Measurements from ENCODE around the gene ITCH.

The ITCH gene

DNA sequence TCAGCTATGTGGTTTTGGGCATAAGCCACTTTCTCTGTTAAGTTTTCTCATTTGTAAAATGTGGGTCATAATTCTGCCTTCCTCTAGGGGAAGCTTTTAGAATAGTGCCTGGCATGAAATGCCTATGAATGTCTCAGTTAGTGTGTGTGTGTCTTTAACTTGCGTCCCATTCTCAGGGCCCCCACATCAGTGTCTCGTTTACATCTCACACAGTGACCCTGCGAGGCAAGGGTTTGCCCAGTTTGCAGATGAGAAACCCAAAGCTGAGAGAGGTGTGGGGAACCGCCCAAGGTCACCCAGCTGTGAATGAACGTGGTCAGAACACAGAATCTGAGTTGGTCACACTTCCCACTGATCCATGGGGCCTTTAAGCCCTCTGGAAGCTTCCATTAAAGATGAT, 167.3 kb downstream of the ITCH start:
- H3K27ac ChIP-seq = no peak overlapping the region
- TF ChIP-seq, protein P1, sequence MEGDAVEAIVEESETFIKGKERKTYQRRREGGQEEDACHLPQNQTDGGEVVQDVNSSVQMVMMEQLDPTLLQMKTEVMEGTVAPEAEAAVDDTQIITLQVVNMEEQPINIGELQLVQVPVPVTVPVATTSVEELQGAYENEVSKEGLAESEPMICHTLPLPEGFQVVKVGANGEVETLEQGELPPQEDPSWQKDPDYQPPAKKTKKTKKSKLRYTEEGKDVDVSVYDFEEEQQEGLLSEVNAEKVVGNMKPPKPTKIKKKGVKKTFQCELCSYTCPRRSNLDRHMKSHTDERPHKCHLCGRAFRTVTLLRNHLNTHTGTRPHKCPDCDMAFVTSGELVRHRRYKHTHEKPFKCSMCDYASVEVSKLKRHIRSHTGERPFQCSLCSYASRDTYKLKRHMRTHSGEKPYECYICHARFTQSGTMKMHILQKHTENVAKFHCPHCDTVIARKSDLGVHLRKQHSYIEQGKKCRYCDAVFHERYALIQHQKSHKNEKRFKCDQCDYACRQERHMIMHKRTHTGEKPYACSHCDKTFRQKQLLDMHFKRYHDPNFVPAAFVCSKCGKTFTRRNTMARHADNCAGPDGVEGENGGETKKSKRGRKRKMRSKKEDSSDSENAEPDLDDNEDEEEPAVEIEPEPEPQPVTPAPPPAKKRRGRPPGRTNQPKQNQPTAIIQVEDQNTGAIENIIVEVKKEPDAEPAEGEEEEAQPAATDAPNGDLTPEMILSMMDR (conservative IDR thresholded peaks at IDR 0.05) = no peak

DNA sequence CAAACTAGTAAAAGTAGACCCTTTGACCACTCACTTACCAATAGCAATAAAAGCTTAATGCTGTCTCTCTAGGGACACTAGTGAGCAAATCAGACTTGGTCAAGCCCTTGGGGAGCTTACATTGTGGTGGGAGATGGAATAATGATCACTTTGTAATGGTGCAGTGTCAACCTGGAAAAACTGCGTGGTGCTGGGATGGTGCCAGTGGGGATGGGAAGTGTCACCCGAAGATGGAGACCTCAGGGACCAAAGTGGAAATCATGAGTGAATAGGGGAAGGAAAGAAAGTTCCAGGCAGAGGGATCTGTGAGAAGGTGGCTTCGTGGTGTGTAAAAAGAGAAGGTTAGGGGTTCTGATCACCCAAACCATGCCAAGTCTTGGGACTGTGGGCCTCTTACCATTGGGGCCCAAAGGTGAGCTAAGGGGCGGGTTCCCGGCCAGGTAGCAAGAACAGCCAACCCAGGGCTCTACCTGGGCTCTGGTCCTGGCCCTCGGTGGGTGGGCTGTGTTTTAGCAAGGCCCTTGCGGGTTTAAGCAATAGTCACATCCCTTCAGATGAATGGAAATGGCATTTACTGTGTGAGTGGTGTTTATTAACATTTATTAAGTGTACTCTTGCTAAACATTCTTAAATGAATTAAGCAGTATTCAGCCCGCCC, 168.7 kb downstream of the ITCH start:
- TF ChIP-seq, protein P1 (conservative IDR thresholded peaks at IDR 0.05) = no peak
- TF ChIP-seq ZFX (IDR thresholded peaks at IDR 0.05) = no peak
- H3K27ac ChIP-seq = no peak overlapping the region

DNA sequence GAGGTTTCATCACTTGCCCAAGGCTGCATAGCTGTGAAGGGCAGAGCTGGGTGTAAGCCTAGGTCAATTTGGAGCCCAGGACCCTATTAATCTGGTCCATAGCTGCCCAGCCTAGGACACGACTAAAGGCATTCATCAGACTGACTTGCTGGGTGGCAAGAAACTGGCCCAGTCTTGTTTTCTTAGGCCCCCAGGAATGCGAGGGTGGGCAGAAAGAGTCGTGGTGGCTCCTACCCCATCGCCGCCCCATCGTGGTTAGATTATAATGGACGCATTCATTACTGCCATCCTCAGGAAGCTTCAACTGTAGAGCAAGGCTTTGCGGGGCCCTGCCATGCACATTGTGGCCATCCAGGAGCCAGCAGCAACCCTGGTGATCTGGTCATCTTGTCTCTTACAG, 169.2 kb downstream of the ITCH start:
- no peak overlapping the region for H3K27ac ChIP-seq
- TF ChIP-seq ZFX (IDR thresholded peaks at IDR 0.05) = no peak
- TF ChIP-seq, protein P1 (conservative IDR thresholded peaks at IDR 0.05) = no peak

DNA sequence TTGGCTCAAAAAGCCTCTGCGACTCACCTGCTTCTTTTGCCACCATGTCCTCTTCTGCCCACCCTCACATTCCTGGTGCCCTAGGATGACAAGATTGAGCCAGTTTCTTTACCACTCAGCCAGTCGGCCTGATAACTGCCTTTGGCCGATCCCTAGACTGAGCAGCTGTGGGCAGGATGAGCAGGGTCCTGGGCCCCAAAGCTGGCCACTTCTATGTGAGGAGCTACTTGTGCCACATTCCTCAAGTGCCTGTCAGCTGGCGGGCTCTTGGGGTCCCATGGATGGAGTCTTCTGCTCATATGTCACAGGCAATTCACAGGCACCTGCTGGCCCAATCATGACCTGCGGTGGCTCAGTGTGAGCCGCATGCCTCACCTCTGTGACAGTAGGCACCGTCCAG, 169.7 kb downstream of the ITCH start:
- no peak for TF ChIP-seq ZFX (IDR thresholded peaks at IDR 0.05)
- TF ChIP-seq, protein P1 (conservative IDR thresholded peaks at IDR 0.05) = no peak
- H3K27ac ChIP-seq = no peak overlapping the region

DNA sequence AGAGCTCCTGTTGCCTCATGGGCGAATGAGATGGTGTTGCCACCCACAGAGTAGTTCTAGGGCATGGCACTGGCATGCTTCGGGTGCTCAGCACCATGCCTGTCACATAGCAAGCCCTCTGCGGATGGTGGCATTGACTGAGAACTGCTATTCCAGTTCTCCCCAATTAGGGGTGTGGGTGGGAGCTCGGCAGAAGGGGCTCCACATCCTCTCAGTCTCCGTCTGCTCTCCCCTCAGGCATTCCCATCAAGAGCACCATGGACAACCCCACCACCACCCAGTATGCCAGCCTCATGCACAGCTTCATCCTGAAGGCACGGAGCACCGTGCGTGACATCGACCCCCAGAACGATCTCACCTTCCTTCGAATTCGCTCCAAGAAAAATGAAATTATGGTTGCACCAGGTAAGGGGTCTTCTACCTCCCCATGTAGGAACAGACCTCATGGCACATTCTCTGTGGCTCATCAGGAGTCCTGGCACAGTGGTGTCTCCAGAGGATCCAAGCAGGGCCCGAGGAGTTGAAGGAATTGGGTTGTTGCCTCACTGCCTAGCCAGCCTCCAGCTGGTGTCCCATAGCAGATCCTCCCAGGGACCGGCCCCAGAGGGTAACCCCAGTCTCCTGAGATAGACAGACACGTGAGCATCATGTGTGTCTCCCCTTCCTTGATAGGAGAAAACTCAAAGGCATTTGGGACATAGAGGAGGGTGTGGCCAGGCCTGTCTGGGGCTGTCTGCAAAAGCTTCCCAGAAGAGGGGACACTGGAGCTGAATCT, 171.5 kb downstream of the ITCH start:
- no peak overlapping the region for H3K27ac ChIP-seq
- TF ChIP-seq, protein P1 (conservative IDR thresholded peaks at IDR 0.05) = no peak
- no peak for TF ChIP-seq ZFX (IDR thresholded peaks at IDR 0.05)

DNA sequence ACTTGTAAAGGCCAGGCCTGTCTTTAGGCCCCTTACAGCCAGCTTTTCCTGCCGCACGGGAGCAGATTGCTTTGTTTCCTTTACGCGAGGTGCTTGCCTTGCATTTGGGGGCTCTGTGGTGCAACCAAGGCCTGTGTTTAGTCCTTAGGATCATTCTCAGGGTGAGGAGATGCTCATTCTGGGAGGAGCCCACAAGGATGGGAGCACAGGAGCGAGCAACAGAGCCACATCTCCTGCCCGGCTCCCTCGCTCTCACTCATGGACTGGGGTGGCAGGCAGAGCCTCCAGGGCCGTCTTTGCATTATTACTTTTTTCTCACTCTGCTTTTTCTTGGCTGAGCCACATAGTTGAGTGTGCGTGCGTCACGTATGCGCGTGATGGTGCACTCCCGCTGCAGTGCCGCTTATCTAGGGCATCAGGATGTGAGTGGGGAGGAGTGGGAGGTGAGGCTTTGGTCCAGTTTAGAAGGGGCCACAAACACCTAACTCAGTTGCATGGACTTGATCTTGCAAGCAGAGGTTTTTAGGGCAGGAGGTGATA, 172.3 kb downstream of the ITCH start:
- H3K27ac ChIP-seq = no peak overlapping the region
- TF ChIP-seq, protein P1 (conservative IDR thresholded peaks at IDR 0.05) = no peak
- no peak for TF ChIP-seq ZFX (IDR thresholded peaks at IDR 0.05)

DNA sequence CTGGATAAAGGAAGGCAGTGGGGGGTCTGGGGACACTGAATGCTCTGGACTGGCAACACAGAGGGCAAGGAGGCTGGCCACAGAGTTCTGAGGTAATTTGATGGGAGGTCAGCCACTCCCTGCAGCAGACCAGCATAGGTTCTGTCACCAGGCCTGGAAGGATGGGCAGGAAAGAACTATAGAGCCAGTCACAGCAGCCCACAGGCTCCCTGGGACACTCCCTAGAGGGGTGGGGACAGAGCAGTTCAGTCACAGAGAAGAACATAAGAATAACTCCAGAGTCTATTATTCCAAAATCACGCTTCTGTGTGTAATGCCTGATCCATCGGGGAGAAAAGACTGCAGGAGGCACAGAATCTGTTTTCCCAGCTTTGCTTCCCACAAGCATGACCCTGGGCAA, 172.8 kb downstream of the ITCH start:
- H3K27ac ChIP-seq = no peak overlapping the region
- TF ChIP-seq, protein P1 (conservative IDR thresholded peaks at IDR 0.05) = no peak
- no peak for TF ChIP-seq ZFX (IDR thresholded peaks at IDR 0.05)
